Dendritic cell treated with granulocyte-macrophage colony-stimulating factor and Interleukin-4, amounts not matched to agents 40 ng/mL and 50 ng/mL, for 4 days (primary cell): Measurements from ENCODE around the gene MORN3.
"Not testable (repeated sequence)": the region's sequence is repeated elsewhere in the genome, so short reads cannot be mapped to it uniquely, and the experiment has no call there.

Source experiments
- H3K27ac Mint-ChIP-seq: one replicate; pipeline ENCODE4 v1.8.0; 2022; ENCODE audit warnings: mild to moderate bottlenecking, mixed read lengths
- H3K27me3 Mint-ChIP-seq: one replicate; pipeline ENCODE4 v1.8.0; 2022; ENCODE audit warnings: mild to moderate bottlenecking, mixed read lengths
- H3K36me3 Mint-ChIP-seq: one replicate; pipeline ENCODE4 v1.8.0; 2022; ENCODE audit warnings: low read depth, mixed read lengths
- H3K4me1 Mint-ChIP-seq: one replicate; pipeline ENCODE4 v1.8.0; 2022; ENCODE audit warnings: low read depth, mixed read lengths
- H3K4me3 Mint-ChIP-seq: one replicate; pipeline ENCODE4 v1.8.0; 2022; ENCODE audit warnings: mild to moderate bottlenecking, moderate library complexity, mixed read lengths
- H3K9me3 Mint-ChIP-seq: one replicate; pipeline ENCODE4 v1.8.0; 2022; ENCODE audit warnings: mixed read lengths
- intact Hi-C: fragments of 100-400 bp; cut with micrococcal nuclease; formaldehyde crosslinking; loops from one replicate; pipeline ENCODE4 v1.15.0; 2022

The MORN3 gene

GRCh38 chr12:121648458-121649028 is 20.9 kb downstream of the MORN3 start:
- Mint-ChIP-seq H3K36me3 (peaks cover 66% of the 10 kb centered on the region), H3K4me3 (no peak overlapping the region), H3K27me3 (no peaks in the 10 kb centered on the region), H3K9me3 (no peaks in the 10 kb centered on the region), H3K27ac (peak overlapping the region; percentile 65), H3K4me1 (peaks cover 28% of the 10 kb centered on the region)
- intact Hi-C loops = no loop called here

GRCh38 chr12:121641343-121641630 is 28.2 kb downstream of the MORN3 start:
- Mint-ChIP-seq H3K27ac (peak overlapping the region; percentile 26), H3K4me1 (peaks cover 15% of the 10 kb centered on the region), H3K36me3 (peaks cover 87% of the 10 kb centered on the region), H3K27me3 (no peaks in the 10 kb centered on the region), H3K9me3 (no peaks in the 10 kb centered on the region), H3K4me3 (no peak overlapping the region)
- intact Hi-C loops = no loop called here

GRCh38 chr12:121638298-121639202 is 30.9 kb downstream of the MORN3 start:
- no peak overlapping the region for H3K4me3 Mint-ChIP-seq
- peaks cover 84% of the 10 kb centered on the region for H3K36me3 Mint-ChIP-seq
- peak overlapping the region; percentile 72 for H3K27ac Mint-ChIP-seq
- intact Hi-C loops = no loop called here
- H3K4me1 Mint-ChIP-seq = peaks cover 30% of the 10 kb centered on the region
- no peaks in the 10 kb centered on the region for H3K27me3 Mint-ChIP-seq
- H3K9me3 Mint-ChIP-seq = no peaks in the 10 kb centered on the region

- no peaks in the 10 kb centered on the region for H3K9me3 Mint-ChIP-seq
- H3K4me3 Mint-ChIP-seq = no peak overlapping the region
- intact Hi-C loops = no loop called here
- peaks cover 88% of the 10 kb centered on the region for H3K36me3 Mint-ChIP-seq
- no peaks in the 10 kb centered on the region for H3K27me3 Mint-ChIP-seq
- peaks cover 39% of the 10 kb centered on the region for H3K4me1 Mint-ChIP-seq
- H3K27ac Mint-ChIP-seq = peak overlapping the region; percentile 72
Measured at GRCh38 chr12:121637231-121637914, 32.1 kb downstream of the MORN3 start.

GRCh38 chr12:121634836-121635235 is 34.6 kb downstream of the MORN3 start:
- no peak overlapping the region for H3K4me3 Mint-ChIP-seq
- peaks cover 84% of the 10 kb centered on the region for H3K36me3 Mint-ChIP-seq
- intact Hi-C loops = no loop called here
- H3K4me1 Mint-ChIP-seq = peaks cover 59% of the 10 kb centered on the region
- no peaks in the 10 kb centered on the region for H3K9me3 Mint-ChIP-seq
- H3K27me3 Mint-ChIP-seq = no peaks in the 10 kb centered on the region
- no peak overlapping the region for H3K27ac Mint-ChIP-seq

- H3K4me3 Mint-ChIP-seq, H3K27ac Mint-ChIP-seq, H3K9me3 Mint-ChIP-seq, H3K27me3 Mint-ChIP-seq, intact Hi-C loops: not testable (repeated sequence)
- Mint-ChIP-seq H3K36me3 (peaks cover 85% of the 10 kb centered on the region), H3K4me1 (peaks cover 69% of the 10 kb centered on the region)
Measured at GRCh38 chr12:121633833-121634196, 35.6 kb downstream of the MORN3 start.

- H3K36me3 Mint-ChIP-seq = peaks cover 82% of the 10 kb centered on the region
- intact Hi-C loops = no loop called here
- no peak overlapping the region for H3K4me3 Mint-ChIP-seq
- peak overlapping the region; percentile 26 for H3K27ac Mint-ChIP-seq
- H3K4me1 Mint-ChIP-seq = peaks cover 78% of the 10 kb centered on the region
- no peaks in the 10 kb centered on the region for H3K27me3 Mint-ChIP-seq
- no peaks in the 10 kb centered on the region for H3K9me3 Mint-ChIP-seq
Measured at GRCh38 chr12:121632069-121632970, 37.1 kb downstream of the MORN3 start.

GRCh38 chr12:121630791-121631355 is 38.6 kb downstream of the MORN3 start:
- Mint-ChIP-seq H3K27me3 (no peaks in the 10 kb centered on the region), H3K27ac (no peak overlapping the region), H3K4me1 (peaks cover 77% of the 10 kb centered on the region), H3K36me3 (peaks cover 73% of the 10 kb centered on the region), H3K4me3 (peak overlapping the region; percentile 27), H3K9me3 (no peaks in the 10 kb centered on the region)
- intact Hi-C loops = no loop called here

GRCh38 chr12:121628536-121628935 is 40.9 kb downstream of the MORN3 start:
- Mint-ChIP-seq H3K27ac (peak overlapping the region; percentile 89), H3K27me3 (no peaks in the 10 kb centered on the region), H3K9me3 (no peaks in the 10 kb centered on the region), H3K4me3 (peak overlapping the region; percentile 94), H3K36me3 (peaks cover 53% of the 10 kb centered on the region), H3K4me1 (peaks cover 72% of the 10 kb centered on the region)
- intact Hi-C loops = loop anchor here (5.0 kb wide), 3 partner anchors 34 to 54 kb away; partner anchors contain the start of gene KDM2B

GRCh38 chr12:121628037-121628436 is 41.4 kb downstream of the MORN3 start:
- intact Hi-C loops = loop anchor here (5.0 kb wide), 3 partner anchors 34 to 54 kb away; partner anchors contain the start of gene KDM2B
- Mint-ChIP-seq H3K36me3 (peaks cover 49% of the 10 kb centered on the region), H3K27ac (peak overlapping the region; percentile 89), H3K27me3 (no peaks in the 10 kb centered on the region), H3K9me3 (no peaks in the 10 kb centered on the region), H3K4me1 (peaks cover 69% of the 10 kb centered on the region), H3K4me3 (peak overlapping the region; percentile 94)

- peaks cover 61% of the 10 kb centered on the region for H3K4me1 Mint-ChIP-seq
- H3K36me3 Mint-ChIP-seq = peaks cover 40% of the 10 kb centered on the region
- peak overlapping the region; percentile 89 for H3K27ac Mint-ChIP-seq
- intact Hi-C loops = loop anchor here (2.0 to 5.0 kb wide), 4 partner anchors 35 to 74 kb away; partner anchors contain the start of gene KDM2B
- peak overlapping the region; percentile 94 for H3K4me3 Mint-ChIP-seq
- H3K9me3 Mint-ChIP-seq = no peaks in the 10 kb centered on the region
- no peaks in the 10 kb centered on the region for H3K27me3 Mint-ChIP-seq
Measured at GRCh38 chr12:121626853-121627640, 42.4 kb downstream of the MORN3 start.

GRCh38 chr12:121626087-121626852 is 43.2 kb downstream of the MORN3 start, which contains the start of gene ORAI1:
Gene ORAI1, plus strand, starts transcription at chr12:121626530.
- H3K36me3 Mint-ChIP-seq = peaks cover 32% of the 10 kb centered on the region
- H3K9me3 Mint-ChIP-seq = no peaks in the 10 kb centered on the region
- intact Hi-C loops = loop anchor here (2.0 to 5.0 kb wide), 4 partner anchors 36 to 73 kb away; partner anchors contain the start of gene KDM2B
- H3K27me3 Mint-ChIP-seq = no peaks in the 10 kb centered on the region
- H3K4me1 Mint-ChIP-seq = peaks cover 53% of the 10 kb centered on the region
- peak within 1 kb of the TSS; percentile 94 for H3K4me3 Mint-ChIP-seq
- H3K27ac Mint-ChIP-seq = peak within 1 kb of the TSS; percentile 89
